Cerebellar nuclear complex (tissue), 1 donor: Measurements from ENCODE around the gene TMED4.

Source experiments
- DNase-seq, 2 experiments: peaks; one replicate each; lab custom pipeline; 2025; lab: John Stamatoyannopoulos, UW

Gene TMED4

GRCh38 chr7:44540592-44541027, 41.4 kb downstream of the TMED4 start:
- DNase-seq: no peak

- DNase-seq: no peak
These were observed 42.1 kb downstream of the TMED4 start for GRCh38 chr7:44539669-44540506.

GRCh38 chr7:44538798-44539668, 43.0 kb downstream of the TMED4 start:
- DNase-seq: no peak

GRCh38 chr7:44538093-44538797, 43.8 kb downstream of the TMED4 start:
- no peak for DNase-seq

- DNase-seq: no peak
These were observed 44.6 kb downstream of the TMED4 start for GRCh38 chr7:44537442-44537841.

GRCh38 chr7:44536090-44536489, 45.9 kb downstream of the TMED4 start:
- DNase-seq: no peak

GRCh38 chr7:44535348-44536064, 46.5 kb downstream of the TMED4 start:
- DNase-seq: no peak

GRCh38 chr7:44534501-44534900, 47.5 kb downstream of the TMED4 start:
- no peak for DNase-seq

GRCh38 chr7:44534087-44534486, 47.9 kb downstream of the TMED4 start:
- DNase-seq: no peak

GRCh38 chr7:44533301-44534055, 48.6 kb downstream of the TMED4 start:
- DNase-seq: no peak

- no peak for DNase-seq
These were observed 50.3 kb downstream of the TMED4 start for GRCh38 chr7:44531421-44532380.

GRCh38 chr7:44530990-44531389, 51.0 kb downstream of the TMED4 start:
- DNase-seq: no peak
